Epithelial cell of esophagus (primary cell): Measurements from ENCODE around the gene CA9.
"Not testable (repeated sequence)": the region's sequence is repeated elsewhere in the genome, so short reads cannot be mapped to it uniquely, and the experiment has no call there.

Experiments
- DNase-seq: peaks from one replicate; pipeline ENCODE4 v3.0.0; 2010; ENCODE audit warnings: low read depth
- H3K4me3 ChIP-seq: 2 replicates; pipeline ENCODE4 v1.5.1; 2011; ENCODE audit warnings: mild to moderate bottlenecking, low read length, control low read depth
- CTCF ChIP-seq: IDR thresholded peaks from 2 replicates; pipeline ENCODE4 v1.5.1; 2011; ENCODE audit warnings: low read depth, mild to moderate bottlenecking, low read length, control low read depth, inconsistent platforms; ENCODE audit not compliant: insufficient read depth; ENCODE audit errors: missing control alignments

The CA9 gene

GRCh38 chr9:35639631-35640030, 34.1 kb upstream of the CA9 start:
- no peak for TF ChIP-seq CTCF
- H3K4me3 ChIP-seq, result no peak overlapping the region
- DNase-seq, result no peak

- H3K4me3 ChIP-seq, DNase-seq: not testable (repeated sequence)
Measured at GRCh38 chr9:35640431-35640830, 33.3 kb upstream of the CA9 start.

GRCh38 chr9:35641478-35641877, 32.2 kb upstream of the CA9 start:
- not testable (repeated sequence) for DNase-seq, H3K4me3 ChIP-seq

- no peak for TF ChIP-seq CTCF
- DNase-seq, result no peak
Measured at GRCh38 chr9:35643046-35643445, 30.7 kb upstream of the CA9 start.

GRCh38 chr9:35645736-35646135, 28.0 kb upstream of the CA9 start:
- peak overlapping the region; percentile 73 for H3K4me3 ChIP-seq
- DNase-seq, result not testable (repeated sequence)

More at GRCh38 chr9:35643046-35643445, 30.7 kb upstream of the CA9 start:
- H3K4me3 ChIP-seq, result no peak overlapping the region

- peak; percentile 83 for DNase-seq
- H3K4me3 ChIP-seq, result peak overlapping the region; percentile 73
- peak; percentile 45 for TF ChIP-seq CTCF
Measured at GRCh38 chr9:35646153-35646532, 27.6 kb upstream of the CA9 start.

- H3K4me3 ChIP-seq, result peak overlapping the region; percentile 73
- peak; percentile 72 for TF ChIP-seq CTCF
- peak; percentile 91 for DNase-seq
Measured at GRCh38 chr9:35646533-35647265, 27.0 kb upstream of the CA9 start.

GRCh38 chr9:35649431-35650340, 24.0 kb upstream of the CA9 start:
- TF ChIP-seq CTCF, result no peak
- no peak overlapping the region for H3K4me3 ChIP-seq
- DNase-seq, result no peak
